Thoracic aorta (tissue), 2 donors: ENCODE results near the gene NECTIN3. TPM values are rescaled to one million over a fixed set of nuclear protein-coding genes. Genes with fewer than 3 reads are reported as not detected.

Source experiments
- ATAC-seq: fragments of 150-250 bp; one replicate; pipeline ENCODE4 v1.8.0; 2017; ENCODE audit warnings: low read depth; ENCODE audit not compliant: insufficient number of reproducible peaks, low FRiP score
- DNase-seq: peaks from one replicate; pipeline ENCODE4 v3.0.0-alpha.2; 2020; ENCODE audit warnings: low spot score
- H3K27ac ChIP-seq, 2 donors: fragments of 200-600 bp; sonication (generic); 1 replicate in 1 of 2; 2 replicates in 1 of 2; pipeline ENCODE4 v1.5.1; 2016; ENCODE audit warnings: mild to moderate bottlenecking in 2 of 2, moderate library complexity in 2 of 2
- H3K27me3 ChIP-seq: fragments of 200-600 bp; sonication (generic); replicated peaks from 2 replicates; pipeline ENCODE4 v1.6.0; 2016; ENCODE audit warnings: mild to moderate bottlenecking; ENCODE audit not compliant: insufficient read depth
- H3K36me3 ChIP-seq: fragments of 200-600 bp; sonication (generic); one replicate; pipeline ENCODE4 v1.5.1; 2016
- H3K4me1 ChIP-seq, 2 donors: fragments of 200-600 bp; sonication (generic); 1 replicate in 1 of 2; 2 replicates in 1 of 2; pipeline versions ENCODE4 v1.5.1 to v1.6.0; 2016; ENCODE audit warnings: low read depth in 2 of 2, mild to moderate bottlenecking in 1 of 2; ENCODE audit not compliant: control insufficient read depth in 1 of 2
- H3K4me3 ChIP-seq: fragments of 200-600 bp; sonication (generic); 2 replicates; pipeline ENCODE4 v1.5.1; 2016; ENCODE audit warnings: mild to moderate bottlenecking
- H3K9me3 ChIP-seq: fragments of 200-600 bp; sonication (generic); 2 replicates; pipeline ENCODE4 v1.5.1; 2016
- total RNA-seq, 2 donors: library from RNA; depleted of rRNA; stranded (reverse); fragments of >200 nt; gene quantifications; one replicate each; pipeline versions ENCODE4 v1.1.0 to v1.2.3, GENCODE V29; 2016
- TF ChIP-seq, protein P1 (sequence below): fragments of 200-600 bp; sonication (generic); IDR thresholded peaks from one replicate; pipeline ENCODE4 v1.5.1; 2019; ENCODE audit warnings: antibody characterized with exemption

The NECTIN3 gene
- total RNA-seq, 2 donors from 2014 or later = 37.1 to 42.2 TPM

DNA sequence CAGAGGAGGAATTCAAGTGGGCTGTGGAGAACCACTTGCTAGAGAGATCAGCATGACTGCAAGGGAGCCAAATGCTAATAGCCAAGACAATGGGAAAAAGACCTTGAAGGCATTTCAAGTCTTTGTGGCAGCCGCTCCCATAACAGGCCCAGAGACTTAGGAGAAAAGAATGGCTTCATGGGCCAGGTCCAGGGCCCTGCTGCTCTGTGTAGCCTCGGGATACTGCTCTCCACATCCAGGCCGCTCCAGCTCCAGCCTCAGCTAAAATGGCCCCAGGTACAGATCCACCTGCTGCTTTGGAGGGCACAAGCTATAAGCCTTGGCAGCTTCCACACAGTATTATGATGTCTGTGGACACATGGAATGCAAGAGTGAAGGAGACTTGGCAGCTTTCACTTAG, 157.7 kb downstream of the NECTIN3 start:
- TF ChIP-seq, protein P1, sequence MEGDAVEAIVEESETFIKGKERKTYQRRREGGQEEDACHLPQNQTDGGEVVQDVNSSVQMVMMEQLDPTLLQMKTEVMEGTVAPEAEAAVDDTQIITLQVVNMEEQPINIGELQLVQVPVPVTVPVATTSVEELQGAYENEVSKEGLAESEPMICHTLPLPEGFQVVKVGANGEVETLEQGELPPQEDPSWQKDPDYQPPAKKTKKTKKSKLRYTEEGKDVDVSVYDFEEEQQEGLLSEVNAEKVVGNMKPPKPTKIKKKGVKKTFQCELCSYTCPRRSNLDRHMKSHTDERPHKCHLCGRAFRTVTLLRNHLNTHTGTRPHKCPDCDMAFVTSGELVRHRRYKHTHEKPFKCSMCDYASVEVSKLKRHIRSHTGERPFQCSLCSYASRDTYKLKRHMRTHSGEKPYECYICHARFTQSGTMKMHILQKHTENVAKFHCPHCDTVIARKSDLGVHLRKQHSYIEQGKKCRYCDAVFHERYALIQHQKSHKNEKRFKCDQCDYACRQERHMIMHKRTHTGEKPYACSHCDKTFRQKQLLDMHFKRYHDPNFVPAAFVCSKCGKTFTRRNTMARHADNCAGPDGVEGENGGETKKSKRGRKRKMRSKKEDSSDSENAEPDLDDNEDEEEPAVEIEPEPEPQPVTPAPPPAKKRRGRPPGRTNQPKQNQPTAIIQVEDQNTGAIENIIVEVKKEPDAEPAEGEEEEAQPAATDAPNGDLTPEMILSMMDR = no peak

GRCh38 chr3:111236836-111237713, 165.5 kb downstream of the NECTIN3 start:
- Histone ChIP-seq H3K27me3 (no peaks in the 10 kb centered on the region), H3K36me3 (no peaks in the 10 kb centered on the region), H3K4me1 (no peaks in the 10 kb centered on the region), H3K27ac (no peak overlapping the region), H3K9me3 (no peaks in the 10 kb centered on the region), H3K4me3 (no peak overlapping the region)
- DNase-seq (no peak), ATAC-seq (no peak)
- TF ChIP-seq, protein P1 = no peak

More for the DNA sequence above, 157.7 kb downstream of the NECTIN3 start:
- Histone ChIP-seq H3K27ac (no peak overlapping the region), H3K4me1 (no peaks in the 10 kb centered on the region), H3K27me3 (no peaks in the 10 kb centered on the region), H3K4me3 (no peak overlapping the region), H3K9me3 (no peaks in the 10 kb centered on the region), H3K36me3 (no peaks in the 10 kb centered on the region)
- no peak for ATAC-seq
- DNase-seq = no peak

GRCh38 chr3:111237946-111238345, 166.3 kb downstream of the NECTIN3 start:
- Histone ChIP-seq H3K9me3 (no peaks in the 10 kb centered on the region), H3K36me3 (no peaks in the 10 kb centered on the region), H3K27ac (no peak overlapping the region), H3K4me3 (no peak overlapping the region), H3K27me3 (no peaks in the 10 kb centered on the region), H3K4me1 (no peaks in the 10 kb centered on the region)
- no peak for DNase-seq
- no peak for ATAC-seq
- TF ChIP-seq, protein P1 = no peak

- Histone ChIP-seq H3K4me3 (no peak overlapping the region), H3K9me3 (no peaks in the 10 kb centered on the region), H3K4me1 (no peaks in the 10 kb centered on the region), H3K36me3 (no peaks in the 10 kb centered on the region), H3K27me3 (no peaks in the 10 kb centered on the region), H3K27ac (no peak overlapping the region)
- TF ChIP-seq, protein P1 = no peak
- DNase-seq (no peak), ATAC-seq (no peak)
These were observed 167.3 kb downstream of the NECTIN3 start for GRCh38 chr3:111238885-111239284.

DNA sequence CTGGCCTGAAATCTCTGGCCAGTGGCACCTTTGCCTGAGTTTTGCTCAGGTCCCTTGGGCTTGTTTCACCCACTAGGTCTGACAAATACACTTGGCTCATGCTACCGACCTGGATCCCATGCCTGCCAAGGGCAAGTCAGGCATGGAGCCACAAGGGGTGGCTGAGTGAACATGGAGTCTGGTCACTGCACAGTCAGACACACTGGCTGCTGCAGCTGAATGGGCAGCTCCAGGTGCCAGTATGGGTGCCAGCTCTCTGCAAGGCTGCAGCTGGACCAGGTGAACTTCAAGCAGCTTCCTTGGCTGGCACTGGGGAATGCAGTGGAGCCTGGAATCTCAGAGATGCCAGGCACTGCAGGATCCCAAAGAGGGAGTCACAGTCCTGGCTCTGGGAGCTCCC, 170.3 kb downstream of the NECTIN3 start:
- ATAC-seq = no peak
- H3K27me3 ChIP-seq = no peaks in the 10 kb centered on the region
- H3K4me3 ChIP-seq = no peak overlapping the region
- H3K9me3 ChIP-seq = no peaks in the 10 kb centered on the region
- no peaks in the 10 kb centered on the region for H3K4me1 ChIP-seq
- no peak for DNase-seq
- no peak overlapping the region for H3K27ac ChIP-seq
- H3K36me3 ChIP-seq = no peaks in the 10 kb centered on the region
- TF ChIP-seq, protein P1 = no peak
